ENCODE data around the gene SLC39A1. TPM values are rescaled to one million over a fixed set of nuclear protein-coding genes. Genes with fewer than 3 reads are reported as not detected.

SLC39A1 gene
- total and polyA plus RNA-seq, 2 of the 8 experiments (the other 6 are each of a cell fraction or from before 2014, with no cell fraction given), result 238 to 337 TPM

DNA sequence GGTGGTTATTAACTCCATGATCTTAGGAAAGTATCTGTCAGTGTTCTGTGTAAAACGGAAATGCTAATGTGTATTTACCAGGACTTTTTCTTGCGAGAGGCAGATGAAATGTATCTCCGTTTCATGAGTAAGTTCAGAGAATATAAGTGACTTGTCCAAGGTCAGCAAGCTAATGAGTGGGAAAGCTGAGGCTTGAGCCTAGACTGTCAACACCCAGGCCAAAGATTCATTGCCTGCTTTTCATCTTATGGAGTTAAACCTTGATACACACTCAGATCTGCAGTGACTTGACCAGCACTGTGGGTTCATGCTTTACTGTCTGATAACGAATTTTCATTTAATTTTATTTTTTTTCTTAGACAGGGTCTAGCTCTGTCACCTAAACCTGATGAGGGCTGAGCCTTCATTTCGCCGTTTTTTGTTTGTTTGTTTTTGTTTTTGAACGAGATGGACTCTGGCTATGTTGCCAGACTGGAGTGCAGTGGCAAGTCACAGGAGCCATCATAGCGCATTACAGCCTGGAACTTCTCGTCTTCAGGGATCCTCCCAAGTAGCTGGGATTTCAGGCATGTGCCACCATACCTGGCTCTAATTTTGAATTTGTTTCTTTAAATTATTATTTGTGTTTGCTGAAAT lies 15.1 kb upstream of the SLC39A1 start:
- no peak overlapping the region for H3K4ac ChIP-seq (replicated peaks; ENCODE audit: insufficient read length, low read depth, low read length)
- H3K23ac ChIP-seq (ENCODE audit: insufficient read length), result no peak overlapping the region
- H2BK120ac ChIP-seq (replicated peaks; ENCODE audit: low read depth, low read length), result no peak overlapping the region
- no peaks in the 10 kb centered on the region for H4K20me1 ChIP-seq (replicated peaks in 1 of 2; ENCODE audit: control insufficient read depth in 1 of 2, insufficient read depth in 2 of 2, low read length in 2 of 2)
- no peak overlapping the region for H2BK15ac ChIP-seq (ENCODE audit: low read length)
- H2AK5ac ChIP-seq (ENCODE audit: low read depth, low read length), result no peak overlapping the region
- CTCF ChIA-PET (ENCODE audit: partially characterized antibody), result interaction anchor here (0.6 to 2.7 kb wide), 11 partner anchors 8 to 207 kb away, joined by 3 to 29 read pairs (median 4); partner anchors contain the start of genes CREB3L4, RAB13 and SLC39A1
- H2AFZ ChIP-seq (ENCODE audit: low read length), result 0 out of 2 replicates have a peak overlapping the region, but pooled peaks have one; percentile 85
- H4K8ac ChIP-seq (ENCODE audit: extremely low read depth, insufficient read depth, low read length), result no peak overlapping the region
- no peak overlapping the region for H3K14ac ChIP-seq (ENCODE audit: insufficient read length)
- H3K9ac ChIP-seq (replicated peaks in 1 of 4; ENCODE audit: extremely low read depth in 1 of 4, low read depth in 3 of 4, low read length in 3 of 4), result peak overlapping the region in 1 of 4 experiments; percentile 75; a peak in 3 of 7 replicates
- WGBS, 2 experiments (ENCODE audit: extremely low coverage in 1 of 2, insufficient coverage in 1 of 2, insufficient read length in 1 of 2, insufficient replicate concordance in 2 of 2, low coverage in 1 of 2, low lambda C conversion rate in 2 of 2, missing lambda C conversion rate in 1 of 2), result 77% methylated on average over 9 of the region's 9 CpGs; no CpG with 5 or more reads in 1 of the 2 experiments
- peaks cover 16% of the 10 kb centered on the region for H3K23me2 ChIP-seq (ENCODE audit: low read depth, low read length)
- POLR2A ChIA-PET (ENCODE audit: partially characterized antibody), result interaction anchor here (0.8 to 15.5 kb wide), 18 partner anchors 12 to 202 kb away, joined by 3 to 276 read pairs (median 6); partner anchors contain the start of genes CREB3L4, CRTC2, DENND4B and GATAD2B
- no peak overlapping the region for H4K91ac ChIP-seq (replicated peaks; ENCODE audit: insufficient read length, low read length)
- FAIRE-seq (no peak), DNase-seq (ENCODE audit: low read depth in 1 of 2, low spot score in 2 of 2) (no peak)
- peak overlapping the region; percentile 93 to 98 for H3K4me2 ChIP-seq (ENCODE audit: insufficient read depth in 1 of 2, low read depth in 2 of 2, low read length in 2 of 2)
- no peak overlapping the region for H2BK20ac ChIP-seq (ENCODE audit: low read length)
- H4K5ac ChIP-seq (ENCODE audit: insufficient read length, low read depth, low read length), result no peak overlapping the region
- no peak overlapping the region for H2BK5ac ChIP-seq (ENCODE audit: low read depth, low read length)
- H3K4me3 ChIP-seq (ENCODE audit: extremely low read depth in 1 of 4, insufficient read depth in 2 of 4, low read depth in 3 of 4, low read length in 4 of 4), result peak overlapping the region; percentile 91 to 99 (median 93)
- no peak overlapping the region for H3K27ac ChIP-seq (ENCODE audit: low read depth, low read length)
- TF ChIP-seq GABPA (IDR thresholded peaks at IDR 0.05; ENCODE audit: borderline replicate concordance, insufficient read depth, low read length) (no peak), PHF8 (conservative IDR thresholded peaks at IDR 0.05; ENCODE audit: low read depth, low read length) (no peak), TCF12 (IDR thresholded peaks at IDR 0.05; ENCODE audit: low read depth, low read length) (no peak), YY1 (IDR thresholded peaks at IDR 0.05; ENCODE audit: low read depth, low read length) (no peak)
- no peaks in the 10 kb centered on the region; a peak in 1 of 7 replicates for H3K4me1 ChIP-seq (replicated peaks in 1 of 4; ENCODE audit: control insufficient read depth in 3 of 4, insufficient read depth in 4 of 4, low read length in 3 of 4)
- H3K56ac ChIP-seq (replicated peaks; ENCODE audit: insufficient read length, low read depth, low read length), result no peak overlapping the region
- H3K27me3 ChIP-seq (replicated peaks in 1 of 4; ENCODE audit: control insufficient read depth in 3 of 4, extremely low read depth in 1 of 4, insufficient read depth in 3 of 4, low read length in 3 of 4), result no peaks in the 10 kb centered on the region
- H3K79me2 ChIP-seq (ENCODE audit: control insufficient read depth in 1 of 2, insufficient read depth in 2 of 2, low read length in 2 of 2), result peaks cover 0 to 16% of the 10 kb centered on the region in 2 experiments; a peak in 2 of 4 replicates
- H3K9me3 ChIP-seq (ENCODE audit: insufficient read depth in 2 of 2, low read depth in 1 of 2, low read length in 1 of 2), result no peaks in the 10 kb centered on the region
- H3K36me3 ChIP-seq (ENCODE audit: control insufficient read depth in 2 of 4, insufficient read depth in 4 of 4, low read length in 3 of 4), result peaks cover 16 to 54% (median 38%) of the 10 kb centered on the region in 4 experiments; a peak in 7 of 8 replicates
- no peak overlapping the region for H3K18ac ChIP-seq (ENCODE audit: extremely low read depth, low read length)
- H3K79me1 ChIP-seq (ENCODE audit: low read depth, low read length), result peaks cover 6% of the 10 kb centered on the region
- no peak overlapping the region for H2BK12ac ChIP-seq (ENCODE audit: low read depth, low read length)
